GM04504 (cell line): ENCODE results near the gene MRGPRD.
"Not testable (repeated sequence)": the region's sequence is repeated elsewhere in the genome, so short reads cannot be mapped to it uniquely, and the experiment has no call there.

Experiments used
- DNase-seq: peaks from one replicate; pipeline ENCODE4 v3.0.0-alpha.2; 2012; ENCODE audit warnings: low read depth

MRGPRD gene

DNA sequence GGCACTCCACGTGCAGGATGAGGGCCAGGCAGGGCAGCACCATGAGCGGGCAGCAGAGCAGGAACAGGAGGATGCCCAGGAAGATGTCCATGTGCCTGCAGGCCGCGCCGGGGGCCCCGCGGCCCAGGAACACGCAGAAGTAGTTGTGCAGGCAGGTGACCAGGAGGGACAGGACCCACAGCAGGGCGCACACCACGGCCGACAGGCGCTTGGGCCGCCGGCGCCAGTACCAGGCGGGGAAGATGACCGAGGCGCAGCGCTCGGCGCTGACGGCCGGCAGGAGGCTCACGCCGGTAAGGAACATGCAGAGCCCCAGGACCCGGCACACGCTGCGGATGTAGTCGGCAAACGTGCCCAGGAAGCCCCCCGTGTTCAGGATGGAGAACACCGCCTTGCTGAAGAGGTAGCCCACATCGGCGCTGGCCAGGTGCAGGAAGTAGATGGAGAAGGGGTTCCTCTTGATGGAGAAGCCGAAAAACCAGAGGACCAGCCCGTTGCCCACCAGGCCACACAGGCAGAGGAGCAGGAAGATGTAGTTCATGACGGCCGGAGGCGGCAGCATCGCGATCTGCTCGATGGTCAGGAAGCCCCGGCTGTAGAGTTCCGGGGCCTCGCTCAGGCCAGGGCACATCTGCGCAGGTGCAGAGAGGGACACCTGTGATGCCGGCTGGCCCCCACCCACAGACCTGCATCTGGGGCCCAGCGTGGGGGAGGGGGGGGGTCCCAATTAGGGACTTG is 25.0 kb upstream of the MRGPRD start:
- no peak for DNase-seq

- DNase-seq, result no peak
Measured at GRCh38 chr11:69005183-69005630, 24.4 kb upstream of the MRGPRD start.

GRCh38 chr11:69004411-69005182 is 23.8 kb upstream of the MRGPRD start:
- DNase-seq, result no peak

GRCh38 chr11:69003866-69004367 is 23.1 kb upstream of the MRGPRD start:
- DNase-seq, result no peak

DNA sequence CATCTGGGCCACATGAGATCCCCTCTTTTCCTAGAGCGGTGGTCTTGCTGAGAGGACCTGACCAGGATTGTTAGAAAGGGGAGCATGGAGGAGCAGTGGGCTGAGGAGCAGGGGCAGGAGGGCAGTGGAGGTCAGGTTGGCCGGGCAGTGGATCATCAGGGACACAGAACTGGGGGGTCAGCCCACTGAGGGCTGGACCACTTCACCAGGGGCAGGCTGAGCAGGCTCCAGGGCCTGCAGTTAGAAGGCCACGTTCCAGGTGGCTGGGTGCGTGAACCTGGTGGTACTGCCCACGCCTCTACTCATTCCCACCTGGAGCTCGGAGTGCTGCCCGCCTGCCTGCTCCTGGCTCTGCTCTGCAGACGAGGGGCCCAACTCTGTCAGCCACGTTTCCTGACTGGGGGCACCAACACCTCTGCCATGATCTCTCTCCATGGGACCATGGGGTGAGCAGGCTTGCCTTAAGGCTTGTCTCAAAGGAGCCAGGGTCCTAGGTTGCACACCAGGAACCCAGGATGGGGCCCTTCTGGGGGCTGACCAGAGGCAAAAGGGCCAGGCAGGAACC is 22.6 kb upstream of the MRGPRD start:
- DNase-seq, result no peak

- no peak for DNase-seq
Measured at GRCh38 chr11:69002570-69003231, 21.9 kb upstream of the MRGPRD start.

DNA sequence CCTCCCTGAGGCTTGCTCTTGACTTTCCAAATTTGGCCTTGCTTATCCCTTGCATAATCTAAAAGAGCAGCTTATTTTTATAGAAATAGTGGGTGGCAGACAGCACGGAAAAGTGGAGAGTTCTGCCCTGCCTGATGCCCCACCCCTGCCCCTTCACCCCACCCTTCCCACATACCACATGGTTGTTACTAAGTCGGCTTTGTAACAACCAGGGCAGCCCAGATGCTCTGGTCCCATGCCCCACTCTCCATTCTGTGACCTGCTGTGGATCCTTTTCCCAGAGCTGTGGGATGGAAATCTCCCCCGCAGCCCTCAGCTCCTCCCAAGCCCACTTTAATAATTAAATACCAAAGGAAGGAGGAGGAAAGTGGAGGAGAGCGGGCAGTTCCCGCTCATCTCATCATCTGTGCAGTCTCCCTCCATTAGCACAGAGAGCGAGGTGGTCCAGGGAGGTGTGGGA is 21.4 kb upstream of the MRGPRD start:
- DNase-seq, result no peak

- DNase-seq, result no peak
Measured at GRCh38 chr11:69001243-69002081, 20.7 kb upstream of the MRGPRD start.

- DNase-seq, result peak; percentile 69
Measured at GRCh38 chr11:69000831-69001242, 20.1 kb upstream of the MRGPRD start.

DNA sequence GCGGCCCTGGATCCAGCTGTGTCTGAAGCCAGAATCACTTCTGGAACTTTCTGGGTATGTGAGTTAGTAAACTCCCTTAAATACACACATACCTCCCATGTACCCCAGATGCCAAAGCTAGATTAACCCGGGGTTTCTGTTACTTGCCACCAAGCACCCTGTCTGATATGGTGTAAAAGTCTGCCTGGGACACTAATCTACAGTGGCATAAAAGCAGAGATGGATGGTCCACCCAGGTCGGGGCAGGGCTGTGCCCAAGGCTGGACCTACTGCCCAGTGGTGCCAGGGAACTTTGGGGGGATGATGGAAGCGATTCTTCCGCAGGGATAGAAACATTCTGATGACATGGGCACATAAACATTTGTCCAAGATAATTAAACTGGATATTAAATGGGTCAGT is 19.6 kb upstream of the MRGPRD start:
- no peak for DNase-seq

DNA sequence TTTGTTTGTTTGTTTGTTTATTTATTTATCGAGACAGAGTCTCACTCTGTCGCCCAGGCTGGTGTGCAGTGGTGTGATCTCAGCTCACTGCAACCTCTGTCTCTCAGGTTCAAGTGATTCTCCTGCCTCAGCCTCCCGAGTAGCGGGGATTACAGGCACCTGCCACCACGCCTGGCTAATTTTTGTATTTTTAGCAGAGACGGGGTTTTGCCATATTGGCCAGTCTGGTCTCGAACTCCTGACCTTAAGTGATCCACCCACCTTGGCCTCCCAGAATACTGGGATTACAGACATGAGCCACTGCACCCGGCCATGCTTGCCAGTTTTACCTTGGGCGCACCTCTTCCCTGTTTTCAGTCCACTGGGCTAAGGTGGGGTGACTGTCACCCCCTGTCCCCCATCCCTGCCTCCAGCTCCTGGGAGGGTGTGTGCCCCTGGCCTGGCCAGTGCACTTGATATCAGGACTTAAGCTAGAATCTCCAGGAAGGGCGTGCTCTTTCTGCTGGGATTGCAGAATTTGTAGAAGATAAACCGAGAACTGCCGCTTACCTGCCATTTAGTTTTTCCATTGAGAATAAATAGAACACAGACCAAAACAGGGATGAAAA is 19.1 kb upstream of the MRGPRD start:
- not testable (repeated sequence) for DNase-seq

- DNase-seq, result no peak
Measured at GRCh38 chr11:68999093-68999747, 18.4 kb upstream of the MRGPRD start.

- no peak for DNase-seq
Measured at GRCh38 chr11:68998390-68998911, 17.7 kb upstream of the MRGPRD start.

- no peak for DNase-seq
Measured at GRCh38 chr11:68997995-68998348, 17.2 kb upstream of the MRGPRD start.

DNA sequence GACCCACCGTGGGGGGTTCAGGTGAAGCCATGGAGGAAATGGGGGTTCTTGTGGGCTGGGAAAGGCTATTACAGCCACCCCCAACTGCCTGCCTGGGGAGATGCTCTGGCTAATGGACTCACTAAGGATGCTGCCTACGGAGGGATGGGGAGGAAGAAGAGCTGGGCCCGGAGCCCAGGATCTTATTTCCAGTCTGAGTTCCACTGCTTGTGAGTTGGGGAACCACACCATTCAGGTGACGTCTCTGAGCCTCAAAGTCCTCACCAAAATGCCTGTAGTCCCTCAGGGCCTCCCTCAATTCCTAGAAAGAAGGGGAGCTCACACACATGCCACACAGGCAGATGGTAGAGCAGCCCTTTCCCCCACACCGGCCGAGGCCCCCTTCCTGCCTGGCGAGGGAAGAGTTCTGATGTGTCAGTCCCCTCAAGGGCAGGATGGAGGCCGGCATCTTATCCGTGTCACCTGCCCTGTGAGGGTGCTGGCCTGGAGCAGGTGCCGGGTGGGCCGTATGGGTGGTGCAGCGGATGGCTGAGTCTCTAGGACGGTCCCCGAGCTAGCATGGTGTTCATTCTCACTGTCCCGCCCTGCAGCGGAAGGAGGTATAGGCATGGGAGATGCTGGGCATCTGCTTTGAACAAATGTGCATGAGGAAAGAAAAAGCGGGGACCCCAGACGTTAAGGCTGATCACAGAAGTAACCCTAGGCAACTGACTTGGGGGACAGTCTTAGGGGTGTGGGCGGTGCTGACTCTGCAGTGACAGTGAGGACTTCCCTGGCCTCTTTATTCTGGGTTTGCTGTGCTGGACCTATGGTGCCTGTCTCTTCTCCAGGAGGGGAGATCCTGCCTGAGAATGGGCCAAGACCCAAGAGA is 16.6 kb upstream of the MRGPRD start:
- no peak for DNase-seq

DNA sequence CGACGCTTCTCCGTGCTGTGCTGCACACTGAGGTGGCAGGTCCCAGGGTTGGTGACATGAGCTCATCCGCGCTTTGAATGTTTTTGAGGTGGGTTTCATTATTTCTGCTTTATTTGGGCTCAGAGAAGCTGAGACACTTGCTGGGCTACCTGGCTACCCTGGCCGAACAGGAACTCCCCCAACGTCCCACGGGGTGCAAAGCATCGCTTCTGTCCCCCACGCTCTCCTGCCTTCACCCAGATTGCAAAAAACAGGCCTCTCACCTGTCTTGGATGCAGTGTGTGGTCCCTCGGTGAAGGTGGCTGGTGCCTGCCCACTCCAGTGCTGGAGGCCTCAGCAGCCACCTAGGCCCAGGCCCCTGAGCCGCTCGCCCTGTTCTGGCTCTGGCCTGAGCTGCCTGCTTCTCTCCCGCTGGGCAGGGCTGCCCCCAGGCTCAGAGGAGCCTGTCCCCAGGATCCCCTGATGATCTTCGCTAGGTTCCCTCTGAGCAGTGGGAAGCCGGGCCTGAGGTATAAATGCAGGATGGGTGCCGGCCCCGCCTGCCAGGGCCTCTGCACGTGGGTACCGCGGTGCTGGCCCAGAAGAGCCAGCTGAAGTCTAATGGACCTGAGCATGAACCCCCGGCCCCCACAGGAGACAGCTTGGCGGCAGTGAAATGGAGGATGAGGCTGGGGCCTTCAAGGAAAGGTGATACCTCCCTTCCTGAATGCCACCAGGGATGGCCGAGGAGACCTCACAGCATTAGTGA is 15.8 kb upstream of the MRGPRD start:
- no peak for DNase-seq

- DNase-seq, result no peak
Measured at GRCh38 chr11:68994894-68995285, 14.1 kb upstream of the MRGPRD start.

GRCh38 chr11:68994161-68994893 is 13.5 kb upstream of the MRGPRD start:
- DNase-seq, result no peak
